HepG2 (cell line): ENCODE results near the gene SLC2A8. TPM values are rescaled to one million over a fixed set of nuclear protein-coding genes. Genes with fewer than 3 reads are reported as not detected.

Source experiments
- AHR ChIP-seq: IDR thresholded peaks from 2 replicates; pipeline ENCODE4 v1.6.1; 2018; ENCODE audit warnings: missing genetic modification reagents, missing compliant biosample characterization
- CENPT ChIP-seq: sonication (generic); formaldehyde crosslinking; IDR thresholded peaks from 2 replicates; pipeline ENCODE4 v1.8.0; 2022; ENCODE audit warnings: low read depth, mild to moderate bottlenecking, moderate library complexity, missing genetic modification reagents
- ELF1 ChIP-seq: sonication (generic); formaldehyde crosslinking; IDR thresholded peaks from 2 replicates; pipeline ENCODE4 v1.4.0; 2020; ENCODE audit warnings: missing genetic modification reagents
- ERF ChIP-seq: IDR thresholded peaks from 2 replicates; pipeline ENCODE4 v1.6.1; 2018; ENCODE audit warnings: missing biosample characterization, missing genetic modification reagents
- IKZF1 ChIP-seq: fragments of 450-650 bp; IDR thresholded peaks from 2 replicates; pipeline ENCODE4 v1.7.1; 2016
- IRF9 ChIP-seq: sonication (generic); formaldehyde crosslinking; IDR thresholded peaks from 2 replicates; pipeline ENCODE4 v1.8.0; 2022; ENCODE audit warnings: missing genetic modification reagents, mild to moderate bottlenecking, borderline replicate concordance
- IRX3 ChIP-seq: sonication (generic); formaldehyde crosslinking; IDR thresholded peaks from 2 replicates; pipeline ENCODE4 v1.8.1; 2023; ENCODE audit warnings: mild to moderate bottlenecking, low read depth, missing genetic modification reagents, borderline replicate concordance
- KMT2A ChIP-seq: sonication (generic); formaldehyde crosslinking; IDR thresholded peaks from 2 replicates; pipeline ENCODE4 v1.4.0; 2020; ENCODE audit warnings: missing genetic modification reagents
- NCOA1 ChIP-seq: sonication (generic); formaldehyde crosslinking; IDR thresholded peaks from 2 replicates; pipeline ENCODE4 v1.9.0; 2021; ENCODE audit warnings: missing genetic modification reagents
- PRMT3 ChIP-seq: sonication (generic); formaldehyde crosslinking; IDR thresholded peaks from 2 replicates; pipeline ENCODE4 v1.8.1; 2022; ENCODE audit warnings: low read depth, mild to moderate bottlenecking, moderate library complexity, missing genetic modification reagents, borderline replicate concordance
- ZFP90 ChIP-seq: sonication (generic); formaldehyde crosslinking; IDR thresholded peaks from 2 replicates; pipeline ENCODE4 v1.8.0; 2022; ENCODE audit warnings: missing genetic modification reagents, mild to moderate bottlenecking, inconsistent platforms, borderline replicate concordance
- ZKSCAN1 ChIP-seq: fragments of 150-350 bp; IDR thresholded peaks from 2 replicates; pipeline ENCODE4 v1.6.1; 2014; ENCODE audit warnings: low read length
- ZMYM4 ChIP-seq: sonication (generic); formaldehyde crosslinking; IDR thresholded peaks from 2 replicates; pipeline ENCODE4 v1.8.1; 2023; ENCODE audit warnings: mild to moderate bottlenecking, missing genetic modification reagents
- ZNF256 ChIP-seq: sonication (generic); formaldehyde crosslinking; conservative IDR thresholded peaks from 2 replicates; pipeline ENCODE4 v1.4.0; 2020; ENCODE audit warnings: missing genetic modification reagents
- ZNF296 ChIP-seq: sonication (generic); formaldehyde crosslinking; conservative IDR thresholded peaks from 2 replicates; pipeline ENCODE4 v1.5.0; 2020; ENCODE audit warnings: mild to moderate bottlenecking, missing genetic modification reagents
- polyA plus RNA-seq, 8 experiments: library from polyadenylated mRNA; depleted of rRNA in 3 of 8; stranded (reverse) in 7 of 8; unstranded in 1 of 8; fragments of >200 nt; fragmentation: Illumina TruSeq in 4 of 8; extraction: Trizol in 4 of 8; gene quantifications; 2 replicates each; pipeline versions ENCODE4 v1.2.1 to v1.2.3, GENCODE V29; 2011 to 2016; ENCODE audit warnings: low read depth in 4 of 8, missing spikeins in 1 of 8, mixed read lengths in 1 of 8; ENCODE audit not compliant: insufficient read depth in 1 of 8
- total RNA-seq, 5 experiments: library from RNA; depleted of rRNA; stranded (reverse); fragments of >200 nt; fragmentation: Illumina TruSeq; extraction: Trizol; gene quantifications; 2 replicates each; pipeline ENCODE4 v1.2.3, GENCODE V29; 2016; ENCODE audit warnings: low read depth in 1 of 5
- TF ChIP-seq, protein P1 (sequence below): sonication (generic); formaldehyde crosslinking; IDR thresholded peaks from 2 replicates; pipeline ENCODE4 v1.4.0; 2020; ENCODE audit warnings: mild to moderate bottlenecking, missing genetic modification reagents
- TF ChIP-seq, protein P2 (sequence below): sonication (generic); formaldehyde crosslinking; IDR thresholded peaks from 2 replicates; pipeline ENCODE4 v1.5.1; 2020; ENCODE audit warnings: missing genetic modification reagents, mild to moderate bottlenecking, borderline replicate concordance
- TF ChIP-seq, protein P3 (sequence below): sonication (generic); formaldehyde crosslinking; IDR thresholded peaks from 2 replicates; pipeline ENCODE4 v1.4.0; 2020; ENCODE audit warnings: low read depth, mild to moderate bottlenecking, missing genetic modification reagents

Gene SLC2A8
- total and polyA plus RNA-seq, 2 of the 13 experiments (the other 11 are each of a cell fraction or from before 2014, with no cell fraction given): 22.6 to 48.6 TPM

DNA sequence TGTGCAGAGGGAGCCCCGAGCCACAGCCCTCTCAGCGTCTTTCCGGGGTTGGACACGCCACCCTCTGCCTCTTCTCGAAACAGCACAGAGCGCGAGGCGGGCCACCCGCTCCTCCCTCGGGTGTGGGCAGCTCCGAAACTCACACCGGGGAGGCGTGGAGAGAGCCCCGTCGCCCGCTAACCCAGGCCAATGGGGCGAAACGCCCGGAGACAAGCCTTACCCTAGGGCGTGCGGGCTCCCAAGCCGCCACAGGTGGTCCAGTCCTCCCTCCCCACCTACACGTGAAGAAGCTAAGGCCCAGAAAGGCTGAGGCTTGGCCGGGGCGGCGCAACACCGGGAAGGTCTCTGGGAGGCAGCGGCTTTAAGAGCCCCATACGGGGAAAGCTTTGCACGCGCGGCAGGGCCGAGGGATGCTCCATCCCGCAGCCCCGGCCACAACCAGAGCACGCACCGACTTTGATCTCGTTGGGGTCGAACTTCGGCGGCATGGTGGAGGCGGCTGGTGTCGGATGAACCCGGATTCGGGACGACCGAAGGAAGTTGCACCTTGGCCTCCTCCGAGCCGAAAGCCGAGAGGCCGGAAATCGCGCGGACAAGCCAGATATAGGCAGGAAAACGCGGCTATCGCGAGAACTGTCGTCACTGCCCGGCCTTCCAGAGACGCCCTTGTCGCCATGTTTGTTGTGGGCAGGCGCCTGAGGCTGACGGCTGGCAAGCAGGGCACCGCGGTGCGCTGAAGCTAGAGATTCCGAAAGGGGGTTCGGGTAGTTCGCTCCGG is 54.0 kb downstream of the SLC2A8 start, which contains the start of the genes LRSAM1 and RPL12 (continued):
- TF ChIP-seq, protein P1, sequence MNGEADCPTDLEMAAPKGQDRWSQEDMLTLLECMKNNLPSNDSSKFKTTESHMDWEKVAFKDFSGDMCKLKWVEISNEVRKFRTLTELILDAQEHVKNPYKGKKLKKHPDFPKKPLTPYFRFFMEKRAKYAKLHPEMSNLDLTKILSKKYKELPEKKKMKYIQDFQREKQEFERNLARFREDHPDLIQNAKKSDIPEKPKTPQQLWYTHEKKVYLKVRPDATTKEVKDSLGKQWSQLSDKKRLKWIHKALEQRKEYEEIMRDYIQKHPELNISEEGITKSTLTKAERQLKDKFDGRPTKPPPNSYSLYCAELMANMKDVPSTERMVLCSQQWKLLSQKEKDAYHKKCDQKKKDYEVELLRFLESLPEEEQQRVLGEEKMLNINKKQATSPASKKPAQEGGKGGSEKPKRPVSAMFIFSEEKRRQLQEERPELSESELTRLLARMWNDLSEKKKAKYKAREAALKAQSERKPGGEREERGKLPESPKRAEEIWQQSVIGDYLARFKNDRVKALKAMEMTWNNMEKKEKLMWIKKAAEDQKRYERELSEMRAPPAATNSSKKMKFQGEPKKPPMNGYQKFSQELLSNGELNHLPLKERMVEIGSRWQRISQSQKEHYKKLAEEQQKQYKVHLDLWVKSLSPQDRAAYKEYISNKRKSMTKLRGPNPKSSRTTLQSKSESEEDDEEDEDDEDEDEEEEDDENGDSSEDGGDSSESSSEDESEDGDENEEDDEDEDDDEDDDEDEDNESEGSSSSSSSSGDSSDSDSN (CRISPR knock-in tag): peak; percentile 75
- peak; percentile 97 for TF ChIP-seq ELF1 (CRISPR knock-in tag)
- TF ChIP-seq ZFP90 (CRISPR knock-in tag): no peak; the same call in none of the 2 replicates
- no peak for TF ChIP-seq IKZF1
- TF ChIP-seq ERF (CRISPR knock-in tag): peak; percentile 89
- no peak for TF ChIP-seq CENPT (CRISPR knock-in tag)
- TF ChIP-seq ZKSCAN1: no peak; the same call in 1 of the 2 replicates
- peak; percentile 91 for TF ChIP-seq IRF9 (CRISPR knock-in tag)
- TF ChIP-seq NCOA1 (CRISPR knock-in tag): 0 out of 2 replicates have a peak, but pooled peaks have one; percentile 76
- peak; percentile 75; the same call in 1 of the 2 replicates for TF ChIP-seq AHR (CRISPR knock-in tag)
- TF ChIP-seq ZNF296 (CRISPR knock-in tag): no peak
- TF ChIP-seq IRX3 (CRISPR knock-in tag): no peak
- 0 out of 2 replicates have a peak, but pooled peaks have one; percentile 59 for TF ChIP-seq ZNF256 (CRISPR knock-in tag)
- peak; percentile 90 for TF ChIP-seq KMT2A
- TF ChIP-seq, protein P2, sequence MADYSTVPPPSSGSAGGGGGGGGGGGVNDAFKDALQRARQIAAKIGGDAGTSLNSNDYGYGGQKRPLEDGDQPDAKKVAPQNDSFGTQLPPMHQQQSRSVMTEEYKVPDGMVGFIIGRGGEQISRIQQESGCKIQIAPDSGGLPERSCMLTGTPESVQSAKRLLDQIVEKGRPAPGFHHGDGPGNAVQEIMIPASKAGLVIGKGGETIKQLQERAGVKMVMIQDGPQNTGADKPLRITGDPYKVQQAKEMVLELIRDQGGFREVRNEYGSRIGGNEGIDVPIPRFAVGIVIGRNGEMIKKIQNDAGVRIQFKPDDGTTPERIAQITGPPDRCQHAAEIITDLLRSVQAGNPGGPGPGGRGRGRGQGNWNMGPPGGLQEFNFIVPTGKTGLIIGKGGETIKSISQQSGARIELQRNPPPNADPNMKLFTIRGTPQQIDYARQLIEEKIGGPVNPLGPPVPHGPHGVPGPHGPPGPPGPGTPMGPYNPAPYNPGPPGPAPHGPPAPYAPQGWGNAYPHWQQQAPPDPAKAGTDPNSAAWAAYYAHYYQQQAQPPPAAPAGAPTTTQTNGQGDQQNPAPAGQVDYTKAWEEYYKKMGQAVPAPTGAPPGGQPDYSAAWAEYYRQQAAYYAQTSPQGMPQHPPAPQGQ (CRISPR knock-in tag): no peak
- TF ChIP-seq PRMT3 (CRISPR knock-in tag): peak; percentile 76; the same call in 1 of the 2 replicates
- peak; percentile 98 for TF ChIP-seq ZMYM4 (CRISPR knock-in tag)
- TF ChIP-seq, protein P3, sequence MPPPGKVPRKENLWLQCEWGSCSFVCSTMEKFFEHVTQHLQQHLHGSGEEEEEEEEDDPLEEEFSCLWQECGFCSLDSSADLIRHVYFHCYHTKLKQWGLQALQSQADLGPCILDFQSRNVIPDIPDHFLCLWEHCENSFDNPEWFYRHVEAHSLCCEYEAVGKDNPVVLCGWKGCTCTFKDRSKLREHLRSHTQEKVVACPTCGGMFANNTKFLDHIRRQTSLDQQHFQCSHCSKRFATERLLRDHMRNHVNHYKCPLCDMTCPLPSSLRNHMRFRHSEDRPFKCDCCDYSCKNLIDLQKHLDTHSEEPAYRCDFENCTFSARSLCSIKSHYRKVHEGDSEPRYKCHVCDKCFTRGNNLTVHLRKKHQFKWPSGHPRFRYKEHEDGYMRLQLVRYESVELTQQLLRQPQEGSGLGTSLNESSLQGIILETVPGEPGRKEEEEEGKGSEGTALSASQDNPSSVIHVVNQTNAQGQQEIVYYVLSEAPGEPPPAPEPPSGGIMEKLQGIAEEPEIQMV (CRISPR knock-in tag): 0 out of 2 replicates have a peak, but pooled peaks have one; percentile 55
